ENCODE results near the gene HOXC13.

Gene HOXC13

DNA sequence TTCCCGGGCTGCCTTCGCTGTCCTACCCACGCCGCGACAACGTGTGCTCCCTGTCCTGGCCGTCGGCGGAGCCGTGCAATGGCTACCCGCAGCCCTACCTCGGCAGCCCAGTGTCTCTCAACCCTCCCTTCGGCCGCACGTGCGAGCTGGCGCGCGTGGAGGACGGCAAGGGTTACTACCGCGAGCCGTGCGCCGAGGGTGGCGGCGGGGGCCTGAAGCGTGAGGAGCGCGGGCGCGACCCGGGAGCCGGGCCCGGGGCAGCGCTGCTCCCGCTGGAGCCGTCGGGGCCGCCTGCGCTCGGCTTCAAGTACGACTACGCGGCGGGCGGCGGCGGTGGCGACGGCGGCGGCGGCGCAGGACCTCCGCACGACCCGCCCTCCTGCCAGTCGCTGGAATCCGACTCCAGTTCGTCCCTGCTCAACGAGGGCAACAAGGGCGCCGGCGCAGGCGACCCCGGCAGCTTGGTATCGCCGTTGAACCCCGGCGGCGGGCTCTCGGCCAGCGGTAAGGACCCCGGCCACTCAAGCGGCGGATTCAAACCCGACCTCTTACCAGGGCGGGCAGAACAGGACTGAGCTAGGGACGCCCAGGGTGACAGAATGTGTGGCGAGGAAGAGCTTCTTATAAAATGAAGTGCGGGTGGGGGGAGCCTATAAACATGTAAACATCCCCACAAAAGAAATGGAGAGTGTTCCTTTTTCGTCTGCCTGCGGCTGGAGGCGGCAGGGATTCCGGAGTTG is 16.6 kb downstream of the HOXC13 start:
- no peak for DNase-seq

GRCh38 chr12:53955776-53956250 is 17.2 kb downstream of the HOXC13 start:
- no peak for DNase-seq

- no peak for DNase-seq
These were observed 17.7 kb downstream of the HOXC13 start for GRCh38 chr12:53956251-53956887.

DNA sequence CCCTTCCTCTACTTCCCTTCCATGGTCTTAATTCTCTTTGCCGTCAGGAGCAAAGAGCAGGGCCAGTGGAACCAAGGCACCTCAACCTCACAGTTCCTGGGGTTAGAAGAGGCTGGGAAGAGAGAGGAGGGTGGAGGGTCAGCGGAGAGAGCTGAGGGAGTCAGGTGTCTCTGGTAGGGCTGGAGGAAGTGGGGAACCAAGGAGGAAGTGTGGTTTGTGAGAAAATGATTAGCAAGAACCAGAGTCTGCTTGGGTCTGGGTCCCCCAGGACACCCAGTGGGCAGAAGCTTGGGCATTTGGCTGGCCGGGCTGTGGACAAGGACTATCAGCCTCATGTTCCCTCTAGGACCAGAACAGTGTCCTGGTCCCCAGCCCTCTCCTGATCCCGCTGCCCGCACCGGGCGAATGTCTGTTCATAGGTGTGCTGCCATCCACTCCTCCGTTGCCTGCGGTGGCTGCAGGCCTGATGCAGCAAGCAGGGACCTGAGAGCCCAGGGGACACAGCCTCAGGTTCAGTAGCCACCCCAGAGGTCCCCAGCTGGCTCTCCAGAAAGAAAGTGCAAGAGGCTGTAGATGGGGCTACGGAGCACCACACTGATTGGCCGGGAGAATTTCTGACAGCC is 18.4 kb downstream of the HOXC13 start:
- DNase-seq = no peak

DNA sequence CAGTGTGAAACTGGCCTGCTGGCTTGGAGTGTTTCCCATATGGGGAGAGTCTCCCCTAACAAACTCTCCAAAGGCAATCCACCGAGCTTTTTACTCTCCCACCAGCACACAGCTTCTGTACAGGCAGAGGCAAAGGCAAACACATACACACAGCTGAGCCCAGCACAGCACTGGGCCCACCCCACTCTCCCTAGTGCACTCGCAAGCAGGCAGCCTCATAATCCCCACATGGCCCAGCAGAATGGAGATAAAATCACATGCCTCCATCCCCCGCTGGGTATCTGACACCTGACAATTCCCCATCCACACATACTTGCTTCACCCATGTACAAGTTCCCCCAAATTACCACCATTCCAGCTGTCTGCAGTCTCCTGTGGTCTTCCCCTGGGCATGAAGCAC is 19.5 kb downstream of the HOXC13 start:
- DNase-seq = no peak

- DNase-seq = no peak
These were observed 20.7 kb downstream of the HOXC13 start for GRCh38 chr12:53959314-53959713.

GRCh38 chr12:53960187-53961024 is 21.8 kb downstream of the HOXC13 start:
- DNase-seq = no peak

- no peak for DNase-seq
These were observed 22.6 kb downstream of the HOXC13 start for GRCh38 chr12:53961025-53961761.

DNA sequence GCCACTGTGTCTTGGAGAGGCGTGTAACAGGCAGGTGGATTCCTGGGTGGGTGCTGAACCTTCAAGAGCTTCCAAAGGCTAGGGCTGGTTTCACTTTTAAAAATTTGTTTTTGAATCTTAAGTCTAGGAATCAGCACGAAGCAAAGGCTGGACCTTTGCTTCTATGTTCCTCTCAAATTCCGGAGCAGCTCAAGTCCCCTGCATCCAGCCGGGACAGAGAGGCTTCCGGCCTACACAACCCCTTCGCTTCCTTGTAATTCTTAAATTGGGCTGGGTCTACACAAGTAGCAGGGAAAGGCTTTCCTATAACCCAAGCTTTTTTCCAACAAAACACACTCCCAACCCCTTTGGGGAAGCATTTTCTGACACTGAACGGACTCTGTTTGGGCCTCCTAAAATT is 24.4 kb downstream of the HOXC13 start:
- no peak for DNase-seq

- DNase-seq = no peak
These were observed 25.0 kb downstream of the HOXC13 start for GRCh38 chr12:53963434-53964314.

DNA sequence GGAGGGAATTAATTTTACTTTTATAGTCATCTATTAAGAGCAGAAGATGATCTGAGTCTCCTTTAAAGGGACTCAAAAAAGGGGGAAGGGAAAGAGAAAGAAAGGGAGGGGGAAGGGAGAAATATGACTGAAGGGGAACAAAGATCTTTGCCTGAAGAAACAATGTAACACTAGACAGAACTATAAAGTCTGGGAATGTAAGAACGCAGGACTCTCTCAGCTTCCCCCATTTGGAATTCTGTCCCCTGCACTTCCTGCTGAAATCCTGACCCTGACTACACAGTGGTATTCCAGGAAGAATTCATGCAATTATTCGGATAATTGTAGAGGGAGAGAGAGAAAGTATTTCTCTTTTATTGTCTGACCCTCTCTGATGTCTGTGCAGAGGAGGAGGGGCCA is 25.7 kb downstream of the HOXC13 start:
- DNase-seq = no peak

DNA sequence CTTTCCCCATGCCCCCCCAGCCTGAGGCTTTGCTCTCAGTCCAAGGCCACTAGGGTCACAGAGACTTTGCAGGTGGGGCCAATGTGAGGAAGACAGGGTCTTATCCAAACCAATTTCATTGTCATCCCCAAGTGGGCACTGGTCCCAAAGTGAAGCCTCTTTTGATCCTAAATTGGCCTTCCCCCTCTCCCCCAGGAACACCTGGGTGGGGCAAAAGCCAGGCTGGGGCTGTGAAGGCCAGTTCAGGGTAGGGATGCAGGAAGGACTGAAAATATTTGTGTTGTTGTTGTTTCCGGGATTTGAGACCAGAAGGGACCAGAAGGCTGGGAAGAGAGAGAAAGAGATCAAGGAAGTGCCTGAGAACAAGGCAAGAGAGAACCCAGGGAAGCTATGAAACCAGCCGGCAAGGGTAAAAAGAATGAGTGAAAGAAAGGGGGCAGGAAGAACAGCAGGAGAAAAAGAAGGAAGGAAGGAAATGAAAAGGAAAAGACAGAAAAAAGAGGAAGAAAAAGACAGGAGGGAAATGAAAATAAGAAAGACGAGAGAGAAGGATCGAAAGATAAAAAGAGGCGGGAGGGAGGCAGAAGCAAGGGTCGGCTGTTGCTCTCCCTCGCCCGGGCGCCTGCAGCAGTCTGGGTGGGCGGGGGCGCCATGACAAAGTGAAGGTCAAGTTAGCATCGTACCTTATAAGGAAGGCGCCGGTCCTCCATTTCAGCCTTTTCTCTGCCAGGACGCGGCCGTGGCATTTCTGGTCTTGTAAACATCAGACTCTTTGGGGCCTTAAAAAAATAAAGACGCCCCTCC is 26.9 kb downstream of the HOXC13 start:
- DNase-seq = no peak

GRCh38 chr12:53966085-53966384 is 27.4 kb downstream of the HOXC13 start:
- DNase-seq = no peak

DNA sequence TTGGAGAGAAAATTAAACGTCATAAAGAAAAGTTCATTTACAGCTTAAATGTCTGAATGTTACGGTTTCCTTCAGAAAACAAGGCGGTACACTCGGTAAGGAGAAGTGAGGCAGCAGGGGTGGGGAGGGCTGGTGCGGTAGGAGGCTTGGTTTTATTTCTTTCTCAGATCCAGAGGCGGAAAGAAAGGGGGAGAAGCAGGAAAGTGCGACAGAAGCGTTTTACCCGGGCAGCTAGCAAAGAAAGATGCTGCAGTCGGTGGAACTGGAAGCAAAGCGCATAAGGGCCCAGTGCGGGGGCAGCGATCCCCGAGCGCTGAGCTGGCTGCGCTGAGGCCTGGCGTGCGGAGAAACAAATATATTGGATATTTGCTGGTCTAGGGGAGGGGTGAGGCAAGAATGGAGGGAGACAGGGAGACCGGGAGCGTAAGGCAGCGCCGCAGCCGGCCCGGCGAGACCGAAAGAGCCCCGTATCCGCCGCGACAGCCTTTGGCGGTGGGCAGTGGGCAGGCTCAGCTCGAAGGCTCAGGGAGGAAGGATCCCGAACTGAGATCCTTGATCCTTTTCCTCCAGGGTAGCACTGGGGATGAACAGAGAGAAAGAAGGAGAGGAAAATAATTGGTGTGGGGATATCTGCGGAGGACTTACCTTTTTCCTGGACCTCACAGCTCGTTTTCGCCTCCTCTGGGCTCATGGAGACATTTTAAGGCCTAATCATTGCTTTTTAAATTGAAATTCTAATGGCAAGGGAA is 27.9 kb downstream of the HOXC13 start:
- no peak for DNase-seq

DNA sequence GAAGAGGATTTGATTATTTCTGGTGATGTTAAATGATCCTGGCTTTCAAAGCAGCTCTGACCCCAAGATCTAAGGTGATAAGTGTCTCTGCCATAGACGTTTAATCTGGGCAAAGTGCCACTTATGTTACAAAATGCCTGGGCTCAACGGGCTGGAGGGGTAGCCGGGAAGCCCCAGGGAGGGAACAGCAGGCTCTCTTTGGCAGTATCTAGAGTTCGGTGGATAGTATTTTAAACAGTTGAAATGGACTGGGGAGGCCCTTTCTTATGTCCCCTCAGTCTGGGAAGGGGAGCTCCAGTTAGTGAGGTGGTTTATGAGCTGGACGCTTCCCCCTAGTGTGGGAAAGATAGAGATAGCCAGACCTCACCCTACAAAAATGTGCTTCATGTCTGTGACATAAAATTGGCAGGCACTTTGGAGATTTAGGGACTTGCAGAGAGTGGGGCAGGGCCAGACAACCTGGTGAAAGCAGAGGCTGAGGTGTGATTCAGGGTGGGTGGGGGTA is 28.8 kb downstream of the HOXC13 start:
- no peak for DNase-seq

GRCh38 chr12:53968214-53969127 is 29.8 kb downstream of the HOXC13 start:
- DNase-seq = no peak

DNA sequence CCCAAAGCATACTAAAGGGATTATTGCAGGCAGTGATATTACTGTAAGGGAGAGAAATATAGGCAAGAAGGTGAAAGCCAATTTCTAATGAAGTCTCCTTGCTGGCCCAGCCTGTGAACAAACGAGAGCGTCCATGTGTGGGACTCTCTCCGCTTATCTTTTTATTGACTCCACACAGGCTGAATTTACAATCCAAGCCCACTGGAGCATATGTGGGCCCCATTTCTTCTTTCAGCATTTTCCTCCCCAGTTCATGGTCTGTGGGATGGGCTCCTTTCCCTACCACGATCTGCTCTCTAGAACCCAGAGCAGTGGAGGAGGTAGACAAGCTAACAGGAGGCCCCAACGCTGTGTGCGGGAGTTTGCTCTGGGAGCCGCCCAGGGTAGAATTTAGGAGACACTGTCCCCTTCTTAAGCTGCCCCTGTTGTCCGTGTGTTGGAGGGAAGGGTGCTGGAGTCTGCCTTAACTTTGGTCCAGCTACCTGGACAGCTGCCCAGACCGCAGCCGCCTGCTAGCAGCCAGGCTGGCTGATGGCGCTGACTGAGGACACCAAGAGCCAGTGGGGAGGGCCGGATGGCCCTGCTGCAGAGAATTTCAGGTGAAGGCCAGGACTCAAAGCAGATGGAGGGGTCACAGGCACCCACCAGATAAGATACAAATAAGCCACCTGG is 31.1 kb downstream of the HOXC13 start:
- no peak for DNase-seq

DNA sequence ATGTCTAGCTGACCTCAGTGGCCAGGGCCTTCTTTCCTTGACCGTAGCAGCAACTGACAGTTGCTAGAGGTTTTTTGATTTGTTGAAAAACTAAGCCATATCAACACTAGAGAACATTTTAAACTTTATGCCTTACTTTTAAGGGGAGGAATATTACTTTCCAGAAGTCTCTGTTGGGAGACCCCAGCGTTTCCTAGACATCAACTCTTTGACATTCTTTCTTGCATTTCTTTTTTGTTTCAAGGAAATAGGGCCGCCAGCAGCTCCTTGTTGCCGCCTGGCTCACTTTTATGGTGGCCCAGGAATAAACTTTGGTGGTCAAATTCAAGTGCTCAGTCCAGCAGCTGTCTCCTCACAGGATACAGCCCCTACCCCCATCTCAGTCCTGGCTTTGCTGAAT is 31.8 kb downstream of the HOXC13 start:
- no peak for DNase-seq

All from stimulated activated naive CD4-positive, alpha-beta T cell treated with Interleukin-2 at 50 U/mL for 16 hours (primary cell).